ENCODE measurements around the gene CLDN24.

CLDN24 gene

GRCh38 chr4:183320211-183321059 is 1.8 kb downstream of the CLDN24 start, which contains the start of gene CLDN22:
Gene CLDN22, minus strand, starts transcription at chr4:183320276. Its CDS starts 58 bp downstream, at chr4:183320218.
- no peak for DNase-seq

- DNase-seq = no peak
These were observed 3.6 kb downstream of the CLDN24 start for GRCh38 chr4:183318656-183319055.

GRCh38 chr4:183314806-183315205 is 7.4 kb downstream of the CLDN24 start:
- DNase-seq = no peak

GRCh38 chr4:183314336-183314735 is 7.9 kb downstream of the CLDN24 start:
- DNase-seq = no peak

- DNase-seq = no peak
These were observed 9.4 kb downstream of the CLDN24 start for GRCh38 chr4:183312841-183313240.

GRCh38 chr4:183306811-183307210 is 15.4 kb downstream of the CLDN24 start:
- no peak for DNase-seq

- DNase-seq = no peak
These were observed 17.7 kb downstream of the CLDN24 start for GRCh38 chr4:183304538-183304937.

- no peak for DNase-seq
These were observed 18.2 kb downstream of the CLDN24 start for GRCh38 chr4:183304067-183304466.

- no peak for DNase-seq
These were observed 18.9 kb downstream of the CLDN24 start for GRCh38 chr4:183303301-183303700.

- DNase-seq = no peak
These were observed 21.6 kb downstream of the CLDN24 start for GRCh38 chr4:183300655-183301054.

- no peak for DNase-seq
These were observed 22.2 kb downstream of the CLDN24 start for GRCh38 chr4:183300070-183300469.

GRCh38 chr4:183299464-183299863 is 22.8 kb downstream of the CLDN24 start:
- no peak for DNase-seq

GRCh38 chr4:183297675-183298074 is 24.6 kb downstream of the CLDN24 start:
- no peak for DNase-seq

GRCh38 chr4:183295711-183296110 is 26.5 kb downstream of the CLDN24 start:
- no peak for DNase-seq

- no peak for DNase-seq
These were observed 31.2 kb downstream of the CLDN24 start for GRCh38 chr4:183291070-183291469.

- DNase-seq = peak; percentile 9
These were observed 32.5 kb downstream of the CLDN24 start for GRCh38 chr4:183289688-183290087.

GRCh38 chr4:183288955-183289354 is 33.3 kb downstream of the CLDN24 start:
- DNase-seq = no peak

GRCh38 chr4:183287677-183288076 is 34.5 kb downstream of the CLDN24 start:
- DNase-seq = no peak

- no peak for DNase-seq
These were observed 34.9 kb downstream of the CLDN24 start for GRCh38 chr4:183287309-183287659.

GRCh38 chr4:183286590-183287308 is 35.5 kb downstream of the CLDN24 start:
- no peak for DNase-seq

- no peak for DNase-seq
These were observed 36.3 kb downstream of the CLDN24 start for GRCh38 chr4:183285886-183286285.

- no peak for DNase-seq
These were observed 37.3 kb downstream of the CLDN24 start for GRCh38 chr4:183284965-183285364.

GRCh38 chr4:183284258-183284785 is 37.9 kb downstream of the CLDN24 start:
- no peak for DNase-seq

- no peak for DNase-seq
These were observed 46.1 kb downstream of the CLDN24 start for GRCh38 chr4:183276106-183276505.
